SK-N-SH (cell line): ENCODE results near the gene ERBB2. TPM values are rescaled to one million over a fixed set of nuclear protein-coding genes. Genes with fewer than 3 reads are reported as not detected.

Experiments used
- CTCF ChIA-PET: fragments of 300-600, 350-600 bp; formaldehyde crosslinking; extraction: SDS; loops from one replicate; lab custom pipeline; 2021; lab: Yijun Ruan, JAX
- POLR2A ChIA-PET: fragments of 350-600 bp; sonication (Branson Sonifier 250); formaldehyde crosslinking; extraction: SDS; loops from one replicate; lab custom pipeline; 2020; ENCODE audit warnings: antibody characterized with exemption, inconsistent platforms; lab: Yijun Ruan, JAX
- DNase-seq: peaks from one replicate; pipeline ENCODE4 v3.0.0; 2012
- H2AFZ ChIP-seq: fragments of 200-600 bp; sonication (generic); 2 replicates; pipeline ENCODE4 v1.8.1; 2016; ENCODE audit warnings: antibody characterized with exemption, mild to moderate bottlenecking, low read depth
- H3F3A ChIP-seq: fragments of 200-600 bp; sonication (generic); replicated peaks from 2 replicates; pipeline ENCODE3; 2016; ENCODE audit warnings: antibody characterized with exemption, mild to moderate bottlenecking; ENCODE audit not compliant: insufficient read depth
- H3K27ac ChIP-seq, 2 experiments: fragments of 200-500 bp in 1 of 2; fragments of 200-600 bp in 1 of 2; sonication (Bioruptor generic) in 1 of 2; sonication (generic), shearing (Covaris generic) in 1 of 2; 2 replicates each; pipeline versions ENCODE4 v1.5.1 to v1.6.1; 2014 to 2016; ENCODE audit warnings: low read depth in 2 of 2, inconsistent platforms in 1 of 2, low read length in 1 of 2, mild to moderate bottlenecking in 1 of 2, mixed read lengths in 1 of 2
- H3K27me3 ChIP-seq: fragments of 200-600 bp; sonication (generic), shearing (Covaris generic); 2 replicates; pipeline ENCODE4 v1.6.1; 2016; ENCODE audit warnings: mixed run types; ENCODE audit not compliant: insufficient read depth
- H3K36me3 ChIP-seq, 2 experiments: fragments of 200-500 bp in 1 of 2; fragments of 200-600 bp in 1 of 2; sonication (Bioruptor generic) in 1 of 2; sonication (generic) in 1 of 2; replicated peaks in 1 of 2; 2 replicates each; pipeline versions ENCODE3 to v1.5.1; 2014 to 2016; ENCODE audit warnings: low read length in 1 of 2, mild to moderate bottlenecking in 1 of 2; ENCODE audit not compliant: insufficient read depth in 2 of 2, control insufficient read depth in 1 of 2
- H3K4me1 ChIP-seq, 2 experiments: fragments of 200-500 bp in 1 of 2; fragments of 200-600 bp in 1 of 2; sonication (Bioruptor generic) in 1 of 2; sonication (generic), shearing (Covaris generic) in 1 of 2; 2 replicates each; pipeline versions ENCODE4 v1.5.1 to v1.6.1; 2014 to 2016; ENCODE audit warnings: low read depth in 1 of 2, low read length in 1 of 2, mixed run types in 1 of 2; ENCODE audit not compliant: insufficient read depth in 2 of 2, control insufficient read depth in 1 of 2
- H3K4me2 ChIP-seq: fragments of 200-600 bp; sonication (generic), shearing (Covaris generic); 2 replicates; pipeline ENCODE4 v1.6.1; 2017; ENCODE audit warnings: mixed run types
- H3K4me3 ChIP-seq, 2 experiments: fragments of 200-500 bp in 1 of 2; fragments of 200-600 bp in 1 of 2; sonication (Bioruptor generic) in 1 of 2; sonication (generic), shearing (Covaris generic) in 1 of 2; 2 replicates each; pipeline versions ENCODE4 v1.5.1 to v1.8.1; 2014 to 2016; ENCODE audit warnings: low read depth in 2 of 2, inconsistent platforms in 1 of 2, low read length in 1 of 2, mild to moderate bottlenecking in 1 of 2, mixed read lengths in 1 of 2, moderate library complexity in 1 of 2
- H3K79me2 ChIP-seq: fragments of 200-600 bp; sonication (generic); 2 replicates; pipeline ENCODE4 v1.8.1; 2017; ENCODE audit warnings: mild to moderate bottlenecking; ENCODE audit not compliant: insufficient read depth
- H3K9ac ChIP-seq: fragments of 200-600 bp; sonication (generic); 2 replicates; pipeline ENCODE4 v1.6.1; 2017; ENCODE audit warnings: mixed run types
- H3K9me2 ChIP-seq: fragments of 200-600 bp; sonication (generic); 2 replicates; pipeline ENCODE4 v1.6.1; 2017; ENCODE audit warnings: mixed run types
- H3K9me3 ChIP-seq: fragments of 200-600 bp; sonication (generic); 2 replicates; pipeline ENCODE4 v1.6.1; 2017; ENCODE audit warnings: mixed run types, mild to moderate bottlenecking, moderate library complexity
- H4K20me1 ChIP-seq: fragments of 200-600 bp; sonication (generic); 2 replicates; pipeline ENCODE4 v1.6.1; 2017; ENCODE audit warnings: mild to moderate bottlenecking, mixed run types; ENCODE audit not compliant: insufficient read depth
- CHD2 ChIP-seq: fragments of 150-350 bp; IDR thresholded peaks from 2 replicates; pipeline ENCODE4 v1.6.1; 2018; ENCODE audit warnings: low read length; ENCODE audit not compliant: partially characterized antibody
- CTCF ChIP-seq: fragments of 200-600 bp; sonication (generic); IDR thresholded peaks from 2 replicates; pipeline ENCODE4 v1.6.1; 2017; ENCODE audit warnings: antibody characterized with exemption, mild to moderate bottlenecking, moderate library complexity
- ELF1 ChIP-seq: IDR thresholded peaks from 2 replicates; pipeline ENCODE4 v1.4.0; 2012
- EZH2phosphoT487 ChIP-seq: fragments of 200-600 bp; sonication (generic); IDR thresholded peaks from 2 replicates; pipeline ENCODE4 v1.6.1; 2017; ENCODE audit warnings: low read depth, mixed run types, mild to moderate bottlenecking, antibody characterized with exemption, moderate library complexity, borderline replicate concordance
- FOXM1 ChIP-seq: IDR thresholded peaks from 2 replicates; pipeline ENCODE4 v1.4.0; 2012; ENCODE audit warnings: low read depth, mild to moderate bottlenecking
- GABPA ChIP-seq: IDR thresholded peaks from 2 replicates; pipeline ENCODE4 v1.4.0; 2012; ENCODE audit warnings: low read depth, mild to moderate bottlenecking
- GATA2 ChIP-seq: sonication (generic); formaldehyde crosslinking; IDR thresholded peaks from 2 replicates; pipeline ENCODE4 v1.5.0; 2020; ENCODE audit warnings: mild to moderate bottlenecking, missing genetic modification reagents
- JUND ChIP-seq: IDR thresholded peaks from 2 replicates; pipeline ENCODE4 v1.4.0; 2012
- MEF2A ChIP-seq: IDR thresholded peaks from 2 replicates; pipeline ENCODE4 v1.4.0; 2012; ENCODE audit warnings: low read depth, borderline replicate concordance
- NFIC ChIP-seq: IDR thresholded peaks from 2 replicates; pipeline ENCODE4 v1.4.0; 2012; ENCODE audit warnings: borderline replicate concordance
- POLR2AphosphoS5 ChIP-seq: IDR thresholded peaks from 2 replicates; pipeline ENCODE4 v1.6.1; 2012; ENCODE audit warnings: low read depth, low read length
- RAD21 ChIP-seq: IDR thresholded peaks from 2 replicates; pipeline ENCODE4 v1.6.1; 2012; ENCODE audit warnings: mild to moderate bottlenecking, low read length
- RCOR1 ChIP-seq: fragments of 150-350 bp; IDR thresholded peaks from 2 replicates; pipeline ENCODE4 v1.6.1; 2017; ENCODE audit warnings: antibody characterized with exemption, low read length
- REST ChIP-seq: IDR thresholded peaks from 2 replicates; pipeline ENCODE4 v1.6.1; 2012; ENCODE audit warnings: mild to moderate bottlenecking, low read depth, low read length, moderate library complexity
- RFX5 ChIP-seq: IDR thresholded peaks from 2 replicates; pipeline ENCODE4 v1.6.1; 2012; ENCODE audit warnings: mild to moderate bottlenecking, improper control_type of control experiment, low read length
- RXRA ChIP-seq: IDR thresholded peaks from 2 replicates; pipeline ENCODE4 v1.4.0; 2012; ENCODE audit warnings: low read depth, mild to moderate bottlenecking, borderline replicate concordance
- SIN3A ChIP-seq: IDR thresholded peaks from 2 replicates; pipeline ENCODE4 v1.6.1; 2012; ENCODE audit warnings: low read depth, mild to moderate bottlenecking, low read length, moderate library complexity, borderline replicate concordance
- TEAD4 ChIP-seq: IDR thresholded peaks from 2 replicates; pipeline ENCODE4 v1.4.0; 2012; ENCODE audit warnings: mild to moderate bottlenecking, borderline replicate concordance; ENCODE audit not compliant: insufficient read depth
- WGBS: methylation state at CpG from one replicate; pipeline ENCODE4 v1.1.6; 2017; ENCODE audit warnings: low lambda C conversion rate; 5-methylcytosine and 5-hydroxymethylcytosine counted together
- polyA plus RNA-seq, 3 experiments: library from polyadenylated mRNA; depleted of rRNA; stranded (reverse); fragments of >200 nt; gene quantifications; 2 replicates each; pipeline ENCODE4 v1.2.3, GENCODE V29; 2012

The ERBB2 gene
- polyA plus RNA-seq, 1 of the 3 experiments (the other 2 are of a cell fraction) = 1.9 TPM

- 43% methylated on average over 13 of the region's 13 CpGs for WGBS
- Histone ChIP-seq H3K27ac (no peak overlapping the region), H3K4me2 (no peak overlapping the region), H3K9ac (no peak overlapping the region), H4K20me1 (no peaks in the 10 kb centered on the region), H3K4me3 (no peak overlapping the region), H3K36me3 (no peaks in the 10 kb centered on the region), H3K9me3 (no peaks in the 10 kb centered on the region), H3K79me2 (no peaks in the 10 kb centered on the region), H3K9me2 (no peaks in the 10 kb centered on the region), H2AFZ (no peak overlapping the region), H3F3A (no peaks in the 10 kb centered on the region), H3K27me3 (0 out of 2 replicates have a peak, but pooled peaks cover 6% of the 10 kb centered on the region), H3K4me1 (no peaks in the 10 kb centered on the region)
- TF ChIP-seq RFX5 (no peak), GATA2 (CRISPR knock-in tag) (no peak), CTCF (no peak), RXRA (no peak), POLR2AphosphoS5 (no peak), RCOR1 (no peak), RAD21 (no peak), JUND (no peak), EZH2phosphoT487 (no peak), SIN3A (no peak), ELF1 (no peak), NFIC (no peak), FOXM1 (no peak), MEF2A (no peak), CHD2 (no peak)
- ChIA-PET CTCF (interaction anchor here (1.5 kb wide), 1 partner anchor 8 kb away, joined by 5 read pairs; the partner anchor contains the start of gene MIEN1), POLR2A (no interaction called here)
- no peak for DNase-seq
These were observed 38.7 kb downstream of the ERBB2 start for GRCh38 chr17:39738568-39738901.

GRCh38 chr17:39738983-39739884 is 39.4 kb downstream of the ERBB2 start:
- Histone ChIP-seq H3K27ac (no peak overlapping the region), H3K79me2 (no peaks in the 10 kb centered on the region), H3F3A (no peaks in the 10 kb centered on the region), H3K4me1 (no peaks in the 10 kb centered on the region), H3K4me2 (no peak overlapping the region), H2AFZ (no peak overlapping the region), H3K9me3 (no peaks in the 10 kb centered on the region), H3K27me3 (0 out of 2 replicates have a peak, but pooled peaks cover 7% of the 10 kb centered on the region), H3K9me2 (no peaks in the 10 kb centered on the region), H3K4me3 (no peak overlapping the region), H4K20me1 (no peaks in the 10 kb centered on the region), H3K9ac (no peak overlapping the region), H3K36me3 (no peaks in the 10 kb centered on the region)
- 62% methylated on average over 28 of the region's 32 CpGs for WGBS
- POLR2A ChIA-PET = no interaction called here
- peak; percentile 41 for DNase-seq
- CTCF ChIA-PET = interaction anchor here (1.5 kb wide), 1 partner anchor 9 kb away, joined by 5 read pairs; the partner anchor contains the start of gene MIEN1
- no peak for TF ChIP-seq RCOR1
- no peak for TF ChIP-seq CTCF
- no peak for TF ChIP-seq MEF2A
- TF ChIP-seq REST = no peak
- no peak for TF ChIP-seq GABPA
- no peak for TF ChIP-seq TEAD4
- no peak for TF ChIP-seq POLR2AphosphoS5
- no peak for TF ChIP-seq NFIC
